H9 (cell line): Measurements from ENCODE around the gene KMT2C. TPM values are rescaled to one million over a fixed set of nuclear protein-coding genes. Genes with fewer than 3 reads are reported as not detected.

ENCODE experiments used
- DNase-seq: peaks from one replicate; pipeline ENCODE4 v3.0.0-alpha.2; 2017
- H2AFZ ChIP-seq: one replicate; pipeline ENCODE4 v1.6.1; 2013; ENCODE audit warnings: mild to moderate bottlenecking, low read length, control low read depth, moderate library complexity
- H2AK5ac ChIP-seq: 2 replicates; pipeline ENCODE4 v1.6.1; 2013; ENCODE audit warnings: low read length, control low read depth, mixed read lengths; ENCODE audit not compliant: insufficient read length
- H2BK120ac ChIP-seq: one replicate; pipeline ENCODE4 v1.6.1; 2013; ENCODE audit warnings: low read depth, mild to moderate bottlenecking, low read length, control low read depth, inconsistent platforms; ENCODE audit not compliant: poor library complexity, severe bottlenecking
- H2BK12ac ChIP-seq: 2 replicates; pipeline ENCODE4 v1.6.1; 2013; ENCODE audit warnings: low read length, control low read depth, mixed read lengths, low read depth; ENCODE audit not compliant: insufficient read length
- H2BK15ac ChIP-seq: 2 replicates; pipeline ENCODE4 v1.6.1; 2013; ENCODE audit warnings: low read depth, low read length, control low read depth
- H2BK20ac ChIP-seq: one replicate; pipeline ENCODE4 v1.6.1; 2013; ENCODE audit warnings: low read depth, mild to moderate bottlenecking, low read length, control low read depth, inconsistent platforms; ENCODE audit not compliant: poor library complexity, severe bottlenecking
- H2BK5ac ChIP-seq: 2 replicates; pipeline ENCODE4 v1.6.1; 2013; ENCODE audit warnings: low read length, control low read depth, mixed read lengths; ENCODE audit not compliant: insufficient read length
- H3K14ac ChIP-seq: 2 replicates; pipeline ENCODE4 v1.6.1; 2013; ENCODE audit warnings: low read length, control low read depth; ENCODE audit not compliant: insufficient read depth
- H3K18ac ChIP-seq: 2 replicates; pipeline ENCODE4 v1.6.1; 2013; ENCODE audit warnings: low read depth, mild to moderate bottlenecking, mixed read lengths, low read length, control low read depth; ENCODE audit not compliant: insufficient read length
- H3K23ac ChIP-seq: 2 replicates; pipeline ENCODE4 v1.6.1; 2013; ENCODE audit warnings: low read length, control low read depth, mixed read lengths, low read depth; ENCODE audit not compliant: insufficient read length
- H3K23me2 ChIP-seq: 2 replicates; pipeline ENCODE4 v1.6.1; 2013; ENCODE audit warnings: low read depth, mild to moderate bottlenecking, mixed read lengths, low read length, control low read depth; ENCODE audit not compliant: insufficient read length, poor library complexity, severe bottlenecking
- H3K27ac ChIP-seq: 2 replicates; pipeline ENCODE4 v1.5.1; 2013; ENCODE audit warnings: low read length, control low read depth, mixed read lengths, low read depth; ENCODE audit not compliant: insufficient read length
- H3K27me3 ChIP-seq: 2 replicates; pipeline ENCODE4 v1.6.1; 2013; ENCODE audit warnings: low read length, control low read depth, inconsistent platforms; ENCODE audit not compliant: insufficient read depth
- H3K4ac ChIP-seq: 2 replicates; pipeline ENCODE4 v1.6.1; 2013; ENCODE audit warnings: low read depth, mild to moderate bottlenecking, control low read depth, inconsistent platforms, low read length, moderate library complexity
- H3K4me1 ChIP-seq: 2 replicates; pipeline ENCODE4 v1.6.1; 2013; ENCODE audit warnings: low read length, control low read depth, inconsistent platforms; ENCODE audit not compliant: insufficient read depth
- H3K4me2 ChIP-seq: 2 replicates; pipeline ENCODE4 v1.6.1; 2013; ENCODE audit warnings: low read length, control low read depth, mixed read lengths; ENCODE audit not compliant: insufficient read length, insufficient read depth
- H3K56ac ChIP-seq: 2 replicates; pipeline ENCODE4 v1.6.1; 2013; ENCODE audit warnings: low read depth, mild to moderate bottlenecking, mixed read lengths, low read length, control low read depth; ENCODE audit not compliant: insufficient read length
- H3K79me1 ChIP-seq: 2 replicates; pipeline ENCODE4 v1.6.1; 2013; ENCODE audit warnings: low read depth, mild to moderate bottlenecking, moderate library complexity, low read length, control low read depth, inconsistent platforms; ENCODE audit not compliant: insufficient read depth, poor library complexity, severe bottlenecking
- H3K79me2 ChIP-seq: 2 replicates; pipeline ENCODE4 v1.6.1; 2013; ENCODE audit warnings: low read length, control low read depth, inconsistent platforms; ENCODE audit not compliant: insufficient read depth
- H3K9ac ChIP-seq: 2 replicates; pipeline ENCODE4 v1.6.1; 2013; ENCODE audit warnings: low read length, control low read depth, mixed read lengths; ENCODE audit not compliant: insufficient read length; ENCODE audit errors: extremely low read depth
- H3K9me3 ChIP-seq: one replicate; pipeline ENCODE4 v1.6.1; 2013; ENCODE audit warnings: low read depth, low read length, inconsistent platforms; ENCODE audit not compliant: control insufficient read depth
- H3T11ph ChIP-seq: one replicate; pipeline ENCODE4 v1.6.1; 2013; ENCODE audit warnings: mild to moderate bottlenecking, low read length, control low read depth, inconsistent platforms
- H4K20me1 ChIP-seq: one replicate; pipeline ENCODE4 v1.6.1; 2013; ENCODE audit not compliant: control insufficient read depth, insufficient read length, insufficient read depth
- H4K5ac ChIP-seq: 2 replicates; pipeline ENCODE4 v1.6.1; 2013; ENCODE audit warnings: low read depth, mild to moderate bottlenecking, mixed read lengths, low read length, control low read depth; ENCODE audit not compliant: insufficient read length
- H4K8ac ChIP-seq: replicated peaks from 2 replicates; pipeline ENCODE4 v1.6.1; 2013; ENCODE audit warnings: low read length, control low read depth, mixed read lengths, low read depth; ENCODE audit not compliant: insufficient read length
- H4K91ac ChIP-seq: 2 replicates; pipeline ENCODE4 v1.6.1; 2013; ENCODE audit warnings: low read depth, mild to moderate bottlenecking, moderate library complexity, mixed read lengths, low read length, control low read depth; ENCODE audit not compliant: insufficient read length
- H3K27ac Mint-ChIP-seq, 3 experiments: 2 replicates in 2 of 3; 3 replicates in 1 of 3; pipeline ENCODE4 v1.8.0; 2020 to 2021; ENCODE audit warnings: mixed read lengths in 3 of 3, mild to moderate bottlenecking in 1 of 3, moderate library complexity in 1 of 3
- H3K27me3 Mint-ChIP-seq: 2 replicates; pipeline ENCODE4 v1.8.0; 2021; ENCODE audit warnings: low read depth, mild to moderate bottlenecking, moderate library complexity, mixed read lengths
- H3K36me3 Mint-ChIP-seq, 3 experiments: 2 replicates in 2 of 3; 3 replicates in 1 of 3; pipeline ENCODE4 v1.8.0; 2020 to 2021; ENCODE audit warnings: low read depth in 3 of 3, mixed read lengths in 3 of 3; ENCODE audit not compliant: insufficient read depth in 1 of 3
- H3K4me1 Mint-ChIP-seq, 2 experiments: 2 replicates each; pipeline ENCODE4 v1.8.0; 2020; ENCODE audit warnings: mixed read lengths in 2 of 2
- H3K4me3 Mint-ChIP-seq, 2 experiments: 2 replicates in 1 of 2; 3 replicates in 1 of 2; pipeline ENCODE4 v1.8.0; 2020 to 2021; ENCODE audit warnings: mild to moderate bottlenecking in 2 of 2, mixed read lengths in 2 of 2, moderate library complexity in 1 of 2
- H3K9me3 Mint-ChIP-seq, 2 experiments: 2 replicates in 1 of 2; 3 replicates in 1 of 2; pipeline ENCODE4 v1.8.0; 2020; ENCODE audit warnings: mild to moderate bottlenecking in 2 of 2, mixed read lengths in 2 of 2, moderate library complexity in 1 of 2
- CTCF ChIP-seq: fragments of 200-600 bp; sonication (generic); conservative IDR thresholded peaks from 3 replicates; pipeline ENCODE4 v1.8.0; 2021; ENCODE audit warnings: antibody characterized with exemption, mild to moderate bottlenecking
- WGBS: extraction: QIAGEN DNeasy Blood & Tissue Kit; methylation state at CpG from one replicate; pipeline ENCODE4 v1.1.7; 2013; ENCODE audit warnings: missing lambda C conversion rate, low lambda C conversion rate, mixed read lengths; ENCODE audit not compliant: insufficient read length; ENCODE audit errors: extremely low coverage; 5-methylcytosine and 5-hydroxymethylcytosine counted together
- total RNA-seq: library from RNA; stranded (reverse); gene quantifications from 2 replicates; pipeline ENCODE4 v1.2.1, GENCODE V29; 2021

Gene KMT2C
- total RNA-seq, 1 experiment from 2014 or later = 32.2 TPM

DNA sequence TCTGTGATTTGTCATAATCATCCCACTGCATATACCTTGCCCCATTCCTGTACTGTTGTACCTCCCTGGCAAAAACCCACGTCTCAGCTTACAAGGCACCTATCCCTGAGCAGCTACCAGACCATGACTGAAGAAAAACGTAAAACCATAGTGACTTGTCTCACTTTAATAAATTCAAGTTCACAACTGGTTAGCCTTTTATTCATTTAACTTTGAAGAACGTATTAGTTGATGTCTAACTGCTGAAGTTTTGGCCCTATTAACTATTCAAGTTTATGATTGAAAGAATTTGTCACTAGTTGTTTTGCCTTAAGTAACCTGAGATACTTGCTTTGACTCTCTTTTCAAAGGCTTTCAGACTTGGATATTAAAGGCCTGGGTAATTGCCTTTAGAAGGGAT is 350.7 kb downstream of the KMT2C start:
- peaks cover 13 to 17% (median 16%) of the 10 kb centered on the region in 3 experiments for H3K36me3 Mint-ChIP-seq
- Histone ChIP-seq H2BK5ac (no peak overlapping the region), H2BK15ac (no peak overlapping the region), H4K8ac (no peak overlapping the region), H3K18ac (no peak overlapping the region), H3K4me2 (no peak overlapping the region), H3K27ac (no peak overlapping the region), H3K56ac (no peak overlapping the region), H2BK120ac (no peak overlapping the region), H3K23ac (no peak overlapping the region), H2BK12ac (no peak overlapping the region), H4K91ac (no peak overlapping the region), H3K79me1 (no peaks in the 10 kb centered on the region), H3K4me1 (no peaks in the 10 kb centered on the region; the same call in 1 of the 2 replicates), H4K20me1 (no peaks in the 10 kb centered on the region), H2AFZ (no peak overlapping the region), H4K5ac (no peak overlapping the region), H2AK5ac (no peak overlapping the region), H3K14ac (no peak overlapping the region), H3K79me2 (no peaks in the 10 kb centered on the region), H3K4ac (no peak overlapping the region), H3T11ph (no peak overlapping the region), H3K9me3 (peaks cover 6% of the 10 kb centered on the region), H3K9ac (no peak overlapping the region), H3K23me2 (no peaks in the 10 kb centered on the region), H2BK20ac (no peak overlapping the region), H3K27me3 (no peaks in the 10 kb centered on the region)
- no CpG with 5 or more reads among the region's 3 CpGs for WGBS
- DNase-seq = no peak
- H3K27me3 Mint-ChIP-seq = no peaks in the 10 kb centered on the region
- H3K27ac Mint-ChIP-seq = peak overlapping the region in 2 of 3 experiments; percentile 12 to 78; a peak in 3 of 7 replicates
- no peak for TF ChIP-seq CTCF
- H3K9me3 Mint-ChIP-seq = peaks cover 15 to 17% of the 10 kb centered on the region in 2 experiments
- no peak overlapping the region for H3K4me3 Mint-ChIP-seq
- H3K4me1 Mint-ChIP-seq = peaks cover 29 to 41% of the 10 kb centered on the region in 2 experiments

Other genes with a start within 250 kb of the KMT2C start
- 21.1 and 22.8 TPM in 2 replicates for gene XRCC2, start 240.1 kb upstream of the KMT2C start, total RNA-seq